GM12878 (cell line): Measurements from ENCODE around the gene GPR17. TPM values are rescaled to one million over a fixed set of nuclear protein-coding genes. Genes with fewer than 3 reads are reported as not detected.

Source experiments
- ATAC-seq: fragments of 200-7000 bp; cut with Tn5 transposase; 3 replicates; pipeline ENCODE4 v1.9.1; 2020; ENCODE audit warnings: mild to moderate bottlenecking, moderate library complexity
- BruUV-seq: library from RNA; stranded (reverse); fragments of 400-500 nt; replicated peaks from 2 replicates; lab custom pipeline; 2021; lab: Mats Ljungman, UMichigan
- CTCF ChIA-PET: fragments of 300-600 bp; sonication (Branson Sonifier 250); formaldehyde crosslinking; extraction: SDS; loops from one replicate; lab custom pipeline; 2021; ENCODE audit warnings: inconsistent platforms; lab: Yijun Ruan, JAX
- POLR2A ChIA-PET: fragments of 350-600 bp; formaldehyde crosslinking; extraction: SDS; loops from one replicate; lab custom pipeline; 2021; ENCODE audit warnings: inconsistent platforms; lab: Charles Lee
- RAD21 ChIA-PET: fragments of 300-600 bp; sonication (Branson Sonifier 250); formaldehyde crosslinking; loops from one replicate; lab custom pipeline; 2023; ENCODE audit warnings: antibody characterized with exemption; ENCODE audit not compliant: unreplicated experiment; lab: Charles Lee
- SMC1A ChIA-PET: fragments of 300-600 bp; sonication (Branson Sonifier 250); formaldehyde crosslinking; loops from one replicate; lab custom pipeline; 2023; ENCODE audit not compliant: unreplicated experiment, uncharacterized antibody; lab: Charles Lee
- DNase-seq: peaks from one replicate; pipeline ENCODE4 v3.0.0-alpha.2; 2011; ENCODE audit warnings: low read depth, low spot score
- FAIRE-seq: peaks from 3 replicates; lab custom pipeline; 2011; peaks lifted over from hg19 to GRCh38; lab: Jason Lieb, UNC
- H2AFZ ChIP-seq: 2 replicates; pipeline ENCODE4 v1.6.0; 2011; ENCODE audit warnings: low read depth, low read length, control low read depth; ENCODE audit not compliant: control insufficient read depth
- H3K27ac ChIP-seq: 2 replicates; pipeline ENCODE4 v1.5.1; 2011; ENCODE audit warnings: control low read depth; ENCODE audit not compliant: control insufficient read depth, insufficient read depth
- H3K27me3 ChIP-seq, 2 experiments: replicated peaks in 1 of 2; 2 replicates each; pipeline versions ENCODE4 v1.6.0 to v1.6.1; 2011; ENCODE audit warnings: low read length in 1 of 2; ENCODE audit not compliant: control insufficient read depth in 2 of 2, insufficient read depth in 2 of 2
- H3K36me3 ChIP-seq, 2 experiments: 2 replicates each; pipeline ENCODE4 v1.5.1; 2011; ENCODE audit warnings: low read length in 1 of 2; ENCODE audit not compliant: control insufficient read depth in 2 of 2, insufficient read depth in 2 of 2
- H3K4me1 ChIP-seq: 2 replicates; pipeline ENCODE4 v1.6.1; 2011; ENCODE audit warnings: mild to moderate bottlenecking, low read length, moderate library complexity, mixed read lengths; ENCODE audit not compliant: control insufficient read depth, insufficient read depth
- H3K4me2 ChIP-seq: 2 replicates; pipeline ENCODE4 v1.6.0; 2011; ENCODE audit warnings: control low read depth; ENCODE audit not compliant: control insufficient read depth, insufficient read depth
- H3K4me3 ChIP-seq: fragments of 200-600 bp; sonication (generic); 2 replicates; pipeline ENCODE4 v1.5.1; 2016
- H3K79me2 ChIP-seq: 2 replicates; pipeline ENCODE4 v1.6.0; 2011; ENCODE audit warnings: low read length; ENCODE audit not compliant: control insufficient read depth, insufficient read depth
- H3K9ac ChIP-seq: 2 replicates; pipeline ENCODE4 v1.8.0; 2011; ENCODE audit warnings: low read length, control low read depth, mixed read lengths; ENCODE audit not compliant: control insufficient read depth, insufficient read depth
- H3K9me3 ChIP-seq: replicated peaks from 3 replicates; pipeline ENCODE4 v1.5.1; 2011; ENCODE audit warnings: mild to moderate bottlenecking, low read length; ENCODE audit not compliant: control insufficient read depth, insufficient read depth
- H4K20me1 ChIP-seq: 2 replicates; pipeline ENCODE4 v1.6.0; 2011; ENCODE audit not compliant: control insufficient read depth, insufficient read depth
- BCL3 ChIP-seq: IDR thresholded peaks from 2 replicates; pipeline ENCODE4 v1.6.1; 2011; ENCODE audit warnings: borderline replicate concordance, low read depth, mild to moderate bottlenecking, moderate library complexity, low read length; ENCODE audit not compliant: insufficient read depth, poor library complexity, severe bottlenecking
- EGR1 ChIP-seq, 2 experiments: IDR thresholded peaks; 1 replicate in 1 of 2; 2 replicates in 1 of 2; pipeline ENCODE4 v1.6.1; 2011 to 2012; ENCODE audit warnings: low read depth in 2 of 2, low read length in 2 of 2, borderline replicate concordance in 1 of 2, mild to moderate bottlenecking in 1 of 2, moderate library complexity in 1 of 2
- IKZF1 ChIP-seq: fragments of 450-650 bp; conservative IDR thresholded peaks from 2 replicates; pipeline ENCODE4 v1.6.1; 2017; ENCODE audit warnings: antibody characterized with exemption, mild to moderate bottlenecking
- MAX ChIP-seq: IDR thresholded peaks from 2 replicates; pipeline ENCODE4 v1.6.1; 2012; ENCODE audit warnings: low read depth, low read length, improper control_type of control experiment
- NFXL1 ChIP-seq: fragments of 450-650 bp; IDR thresholded peaks from 2 replicates; pipeline ENCODE4 v1.6.1; 2017; ENCODE audit warnings: antibody characterized with exemption, mild to moderate bottlenecking, borderline replicate concordance
- RELB ChIP-seq: fragments of 450-650 bp; IDR thresholded peaks from 2 replicates; pipeline ENCODE4 v1.6.1; 2017; ENCODE audit warnings: low read depth, mild to moderate bottlenecking, moderate library complexity
- RUNX3 ChIP-seq: IDR thresholded peaks from 2 replicates; pipeline ENCODE4 v1.6.1; 2012; ENCODE audit warnings: low read length, inconsistent platforms
- SMAD1 ChIP-seq: fragments of 450-650 bp; IDR thresholded peaks from 2 replicates; pipeline ENCODE4 v1.6.1; 2018; ENCODE audit warnings: mild to moderate bottlenecking, low read depth; ENCODE audit not compliant: partially characterized antibody
- SREBF1 ChIP-seq: IDR thresholded peaks from 2 replicates; pipeline ENCODE4 v1.6.1; 2012; ENCODE audit warnings: mild to moderate bottlenecking, low read length
- SRF ChIP-seq, 2 experiments: IDR thresholded peaks; 2 replicates each; pipeline ENCODE4 v1.6.1; 2011; ENCODE audit warnings: low read depth in 2 of 2, low read length in 2 of 2, mild to moderate bottlenecking in 1 of 2, moderate library complexity in 1 of 2
- SUPT20H ChIP-seq: IDR thresholded peaks from 2 replicates; pipeline ENCODE4 v1.6.1; 2011; ENCODE audit warnings: low read depth, mild to moderate bottlenecking, low read length, moderate library complexity, borderline replicate concordance; ENCODE audit not compliant: control insufficient read depth
- TAF1 ChIP-seq: IDR thresholded peaks from 2 replicates; pipeline ENCODE4 v1.6.1; 2011; ENCODE audit warnings: mild to moderate bottlenecking, low read depth, low read length, borderline replicate concordance
- TBL1XR1 ChIP-seq: IDR thresholded peaks from 2 replicates; pipeline ENCODE4 v1.6.1; 2012; ENCODE audit warnings: low read depth, low read length, improper control_type of control experiment
- USF2 ChIP-seq: IDR thresholded peaks from 2 replicates; pipeline ENCODE4 v1.6.1; 2011; ENCODE audit warnings: low read depth, low read length, improper control_type of control experiment, borderline replicate concordance
- WGBS: methylation state at CpG from one replicate; pipeline ENCODE4 v1.1.6; 2016; ENCODE audit warnings: low lambda C conversion rate; ENCODE audit not compliant: insufficient replicate concordance, insufficient coverage; ENCODE audit errors: missing lambda C conversion rate; 5-methylcytosine and 5-hydroxymethylcytosine counted together
- in situ Hi-C: fragments of 300-500 bp; cut with MboI; formaldehyde crosslinking; loops from 9 replicates; pipeline ENCODE4 v1.14.3; 2018; ENCODE audit warnings: mixed read lengths
- intact Hi-C: fragments of 100-400 bp; cut with micrococcal nuclease; formaldehyde crosslinking; loops from one replicate; pipeline ENCODE4 v1.14.2; 2022; ENCODE audit not compliant: unreplicated experiment
- polyA plus RNA-seq, 11 experiments: library from polyadenylated mRNA; depleted of rRNA in 4 of 11; unstranded in 6 of 11; stranded (reverse) in 5 of 11; fragments of >200 nt; fragmentation: Nextera tagmentation in 4 of 11; fragmentation: Illumina TruSeq in 1 of 11; extraction: Ambion mirVana in 4 of 11; extraction: Trizol in 1 of 11; gene quantifications; 1 replicate in 1 of 11; 2 replicates in 10 of 11; pipeline versions ENCODE4 v1.2.1 to v1.2.3, GENCODE V29; 2011 to 2016; ENCODE audit warnings: inconsistent platforms in 2 of 11, missing spikeins in 2 of 11, low read depth in 1 of 11
- total RNA-seq, 4 experiments: library from RNA; depleted of rRNA in 3 of 4; stranded (reverse); fragments of >200 nt in 3 of 4; fragmentation: Illumina TruSeq in 1 of 4; extraction: Trizol in 1 of 4; gene quantifications; 2 replicates each; pipeline versions ENCODE4 v1.2.1 to v1.2.3, GENCODE V29; 2013 to 2021

Gene GPR17
- total and polyA plus RNA-seq, 10 of the 15 experiments (the other 5 are each of a cell fraction or from before 2014, with no cell fraction given) = not detected

- TF ChIP-seq SREBF1 (no peak), TAF1 (no peak), MAX (no peak), SUPT20H (no peak), BCL3 (no peak), SRF (IDR thresholded peaks at IDR 0.05; ENCODE audit: low read depth in 2 of 2, low read length in 2 of 2) (no peak), RUNX3 (no peak), SMAD1 (no peak), USF2 (no peak), RELB (no peak), TBL1XR1 (no peak), EGR1 (IDR thresholded peaks at IDR 0.05; ENCODE audit: borderline replicate concordance in 1 of 2, low read depth in 2 of 2, low read length in 2 of 2) (no peak), IKZF1 (no peak), NFXL1 (no peak)
- TF ChIP-seq, all 136 proteins: peak for 0
- ChIA-PET SMC1A (no interaction called here), CTCF (no interaction called here), RAD21 (no interaction called here), POLR2A (interaction anchor here (0.6 kb wide), 1 partner anchor 15 kb away, joined by 8 read pairs; no protein-coding TSS in a partner anchor)
- Histone ChIP-seq H3K4me1 (no peaks in the 10 kb centered on the region), H3K36me3 (no peaks in the 10 kb centered on the region), H3K9me3 (no peaks in the 10 kb centered on the region), H3K79me2 (no peaks in the 10 kb centered on the region), H3K9ac (no peak overlapping the region), H3K4me2 (no peak overlapping the region), H3K27ac (no peak overlapping the region), H3K27me3 (peaks cover 6 to 9% of the 10 kb centered on the region in 2 experiments), H4K20me1 (0 out of 2 replicates have a peak, but pooled peaks cover 3% of the 10 kb centered on the region), H2AFZ (no peak overlapping the region), H3K4me3 (no peak overlapping the region)
- DNase-seq = no peak
- intact Hi-C loops = no loop called here
- BruUV-seq = no TSS peak
- in situ Hi-C loops = no loop called here
- no peak for ATAC-seq
- no peak for FAIRE-seq
- 35% methylated on average over 15 of the region's 15 CpGs for whole genome bisulfite sequencing
Measured at GRCh38 chr2:127679680-127680361, 33.9 kb downstream of the GPR17 start.
